ENCODE results near the gene EIF2A.

- TF ChIP-seq CTCF (IDR thresholded peaks at IDR 0.05) (no peak), POLR2A (IDR thresholded peaks at IDR 0.05) (no peak)
These were observed 66.4 kb downstream of the EIF2A start for GRCh38 chr3:150613034-150613433.

All from vagina (tissue), 2 donors.